ENCODE data around the gene IGSF9B.

DNA sequence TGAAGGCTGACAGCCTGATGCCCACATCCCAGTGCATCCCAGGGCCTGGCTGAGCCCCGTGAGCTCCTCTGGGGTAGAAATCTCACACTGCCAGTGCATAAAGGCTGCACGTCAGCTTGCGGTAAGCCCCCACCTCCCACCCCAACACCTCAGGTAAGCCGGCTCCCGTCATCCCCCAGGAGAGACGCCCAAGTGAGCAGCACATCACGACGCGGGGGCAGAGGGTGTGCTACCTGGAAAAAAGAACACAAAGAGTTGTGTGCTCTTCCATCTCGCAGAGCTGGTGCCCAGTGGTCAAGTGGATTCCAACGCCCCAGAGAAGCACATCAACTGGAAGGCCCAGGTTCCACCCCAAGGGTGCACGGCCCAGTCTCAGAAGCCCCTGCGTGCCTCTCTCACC is 50.0 kb downstream of the IGSF9B start:
- TF ChIP-seq, protein P1, sequence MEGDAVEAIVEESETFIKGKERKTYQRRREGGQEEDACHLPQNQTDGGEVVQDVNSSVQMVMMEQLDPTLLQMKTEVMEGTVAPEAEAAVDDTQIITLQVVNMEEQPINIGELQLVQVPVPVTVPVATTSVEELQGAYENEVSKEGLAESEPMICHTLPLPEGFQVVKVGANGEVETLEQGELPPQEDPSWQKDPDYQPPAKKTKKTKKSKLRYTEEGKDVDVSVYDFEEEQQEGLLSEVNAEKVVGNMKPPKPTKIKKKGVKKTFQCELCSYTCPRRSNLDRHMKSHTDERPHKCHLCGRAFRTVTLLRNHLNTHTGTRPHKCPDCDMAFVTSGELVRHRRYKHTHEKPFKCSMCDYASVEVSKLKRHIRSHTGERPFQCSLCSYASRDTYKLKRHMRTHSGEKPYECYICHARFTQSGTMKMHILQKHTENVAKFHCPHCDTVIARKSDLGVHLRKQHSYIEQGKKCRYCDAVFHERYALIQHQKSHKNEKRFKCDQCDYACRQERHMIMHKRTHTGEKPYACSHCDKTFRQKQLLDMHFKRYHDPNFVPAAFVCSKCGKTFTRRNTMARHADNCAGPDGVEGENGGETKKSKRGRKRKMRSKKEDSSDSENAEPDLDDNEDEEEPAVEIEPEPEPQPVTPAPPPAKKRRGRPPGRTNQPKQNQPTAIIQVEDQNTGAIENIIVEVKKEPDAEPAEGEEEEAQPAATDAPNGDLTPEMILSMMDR (conservative IDR thresholded peaks at IDR 0.05), result no peak
- TF ChIP-seq ZFX (IDR thresholded peaks at IDR 0.05), result no peak

All from C4-2B (cell line).